HG02884 (cell line): ENCODE results near the gene THAP4.
"Not testable (repeated sequence)": the region's sequence is repeated elsewhere in the genome, so short reads cannot be mapped to it uniquely, and the experiment has no call there.

Experiments
- ATAC-seq: cut with Tn5 transposase; IDR thresholded peaks from one replicate; pipeline ENCODE4 v1.9.1; 2021; ENCODE audit warnings: mild to moderate bottlenecking, moderate library complexity; ENCODE audit not compliant: unreplicated experiment

Gene THAP4

DNA sequence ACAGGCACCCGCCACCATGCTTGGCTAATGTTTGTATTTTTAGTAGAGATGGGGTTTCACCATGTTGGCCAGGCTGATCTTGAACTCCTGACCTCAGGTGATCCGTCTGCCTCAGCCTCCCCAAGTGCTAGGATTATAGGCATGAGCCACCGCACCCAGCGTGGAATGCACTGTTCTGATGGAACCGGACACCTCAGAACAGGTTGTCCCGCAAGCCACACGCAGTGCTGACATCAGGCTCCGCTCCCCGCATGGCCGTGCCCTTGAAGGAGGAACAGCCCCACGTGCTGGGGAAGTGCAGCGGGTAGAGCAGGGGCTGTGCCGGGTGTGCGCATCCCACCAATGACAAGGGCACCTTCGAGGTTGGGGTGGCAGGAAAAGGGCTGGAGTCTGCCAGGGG, 69.7 kb downstream of the THAP4 start:
- ATAC-seq = not testable (repeated sequence)

DNA sequence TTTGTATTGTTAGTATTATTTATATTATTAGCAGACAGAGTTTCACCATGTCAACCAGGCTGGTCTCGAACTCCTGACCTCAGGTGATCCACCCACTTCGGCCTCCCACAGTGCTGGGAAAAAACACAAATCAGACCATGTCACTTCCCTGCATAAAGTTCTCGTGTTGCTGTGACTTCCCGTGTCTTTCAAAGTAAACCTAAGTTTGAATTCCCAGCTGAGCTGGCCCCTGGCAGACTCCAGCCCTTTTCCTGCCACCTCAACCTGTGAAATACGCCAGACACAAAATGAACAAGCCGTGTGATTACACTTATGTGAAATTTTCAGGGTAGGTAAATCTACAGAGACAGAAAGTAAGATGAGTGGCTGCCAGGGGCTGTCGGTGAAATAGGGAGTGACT, 70.5 kb downstream of the THAP4 start:
- no peak for ATAC-seq

DNA sequence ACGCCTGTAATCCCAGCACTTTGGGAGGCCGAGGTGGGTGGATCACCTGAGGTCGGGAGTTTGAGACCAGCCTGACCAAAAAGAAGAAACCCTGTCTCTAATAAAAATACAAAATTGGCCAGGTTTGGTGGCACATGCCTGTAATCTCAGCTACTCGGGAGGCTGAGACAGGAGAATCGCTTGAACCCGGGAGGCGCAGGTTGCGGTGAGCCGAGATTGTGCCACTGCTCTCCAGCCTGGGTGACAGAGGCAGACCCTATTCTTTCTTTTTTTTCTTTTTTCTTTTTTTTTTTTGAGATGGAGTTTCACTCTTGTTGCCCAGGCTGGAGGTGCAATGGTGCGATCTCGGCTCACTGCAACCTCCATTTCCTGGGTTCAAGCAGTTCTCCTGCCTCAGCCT, 70.9 kb downstream of the THAP4 start:
- not testable (repeated sequence) for ATAC-seq

DNA sequence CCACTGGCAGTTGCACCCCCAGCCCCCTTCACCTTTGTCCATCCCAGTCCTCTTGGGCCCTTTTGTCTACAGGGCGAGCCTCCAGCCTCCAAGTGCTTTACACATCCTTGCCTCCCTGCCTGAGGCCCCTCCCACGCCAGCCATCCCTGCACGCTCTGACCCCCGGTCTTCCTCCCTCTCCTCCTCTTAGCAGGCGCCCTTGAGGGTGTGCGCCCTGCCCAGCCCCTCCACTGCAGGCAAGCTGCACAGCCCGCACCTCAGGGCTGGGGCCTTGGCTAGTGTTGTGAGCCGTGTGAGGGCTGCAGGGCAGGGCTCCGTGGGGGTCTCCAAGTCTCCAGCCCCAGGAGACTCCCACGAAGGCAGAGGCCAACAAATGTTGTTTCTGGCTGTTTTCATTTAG, 71.5 kb downstream of the THAP4 start:
- ATAC-seq = no peak

DNA sequence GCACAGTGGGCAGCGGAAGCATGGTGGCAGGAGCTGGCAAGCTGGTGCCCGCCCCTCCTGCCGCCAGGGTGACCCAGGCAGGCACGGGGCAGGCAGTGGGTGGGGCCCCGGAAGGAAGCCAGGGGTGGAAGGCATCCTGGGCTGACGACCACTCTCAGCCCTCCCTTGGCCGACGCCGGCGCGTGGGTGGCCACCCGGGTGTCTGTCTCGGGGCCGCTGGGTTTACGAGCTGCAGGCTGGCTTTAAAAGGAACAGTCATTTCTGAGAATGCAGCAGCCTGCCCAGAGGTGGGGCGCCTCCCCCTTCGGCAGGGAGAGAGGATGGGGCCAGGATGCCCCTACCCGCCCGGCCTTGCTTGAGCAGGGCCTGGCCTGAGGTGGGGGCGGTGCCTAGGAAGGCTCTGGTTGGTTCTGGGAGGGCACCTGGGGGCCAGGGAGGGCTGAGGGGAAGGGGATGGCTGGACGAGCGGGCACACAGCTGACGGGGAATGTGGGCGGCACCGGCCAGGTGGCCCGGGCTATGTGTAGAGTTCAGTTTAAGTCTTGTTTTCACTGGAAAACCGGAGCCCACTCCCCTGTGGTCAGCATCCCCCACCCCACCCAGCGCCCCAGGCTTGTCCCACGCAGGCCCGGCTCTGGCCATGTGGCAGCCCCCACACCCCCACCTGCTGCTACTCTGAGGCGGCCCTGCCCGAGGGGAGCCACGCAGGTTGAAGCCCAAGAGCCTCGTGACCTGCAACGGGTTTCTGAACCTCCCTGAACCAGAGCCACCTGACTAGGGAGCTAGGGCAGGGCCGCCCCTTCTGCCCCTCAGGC, 72.2 kb downstream of the THAP4 start:
- ATAC-seq = no peak

DNA sequence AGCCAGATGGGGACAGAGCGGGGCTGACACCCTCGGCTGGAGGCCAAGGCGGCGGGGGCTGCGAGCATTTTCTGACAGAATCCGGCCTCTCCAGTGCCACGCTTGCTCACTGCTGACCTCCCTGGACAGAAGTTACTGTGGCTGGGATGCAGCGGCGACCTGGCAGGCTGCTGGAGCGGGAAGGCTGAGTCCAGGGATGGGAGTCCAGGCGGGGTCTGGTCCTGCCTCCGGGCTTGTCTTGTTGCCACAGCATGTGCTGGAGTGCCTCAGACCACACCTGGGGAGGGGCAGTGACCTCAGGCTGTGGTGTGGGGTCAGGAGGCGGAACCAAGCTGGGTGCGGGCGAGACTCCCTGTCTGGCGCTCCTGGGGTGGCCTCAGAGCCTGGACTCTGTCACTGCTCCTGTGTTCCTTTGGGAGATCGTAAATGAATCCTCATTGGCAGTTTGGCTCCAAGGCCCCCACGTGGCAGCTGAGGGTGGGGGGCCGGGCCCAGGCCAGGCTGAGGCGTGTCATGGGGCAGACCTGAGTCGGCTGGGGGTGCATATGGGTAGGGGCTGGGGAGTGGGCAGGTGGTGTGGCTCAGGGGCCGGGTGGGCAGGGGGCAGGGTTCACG, 72.9 kb downstream of the THAP4 start:
- ATAC-seq = no peak

DNA sequence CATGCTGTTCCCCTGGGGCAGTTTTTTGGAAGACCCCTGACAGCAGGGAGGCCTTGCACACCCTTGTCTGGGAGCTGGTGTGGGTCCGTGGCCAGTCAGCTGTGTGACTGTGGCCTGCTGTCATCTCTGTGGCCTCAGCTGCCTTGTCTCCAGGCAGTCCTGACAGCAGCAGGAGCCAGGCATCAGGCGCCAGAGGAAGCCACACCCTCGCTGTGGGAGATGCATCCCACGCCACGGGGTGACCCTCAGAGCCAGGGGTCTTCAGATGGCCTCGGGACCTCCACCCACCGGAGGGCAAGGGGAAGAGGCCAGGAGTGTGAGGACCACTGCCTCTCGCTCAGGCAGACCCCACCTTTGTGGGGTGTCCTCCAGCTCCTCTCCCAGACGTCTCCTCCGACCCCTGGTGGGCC, 73.4 kb downstream of the THAP4 start:
- no peak for ATAC-seq

DNA sequence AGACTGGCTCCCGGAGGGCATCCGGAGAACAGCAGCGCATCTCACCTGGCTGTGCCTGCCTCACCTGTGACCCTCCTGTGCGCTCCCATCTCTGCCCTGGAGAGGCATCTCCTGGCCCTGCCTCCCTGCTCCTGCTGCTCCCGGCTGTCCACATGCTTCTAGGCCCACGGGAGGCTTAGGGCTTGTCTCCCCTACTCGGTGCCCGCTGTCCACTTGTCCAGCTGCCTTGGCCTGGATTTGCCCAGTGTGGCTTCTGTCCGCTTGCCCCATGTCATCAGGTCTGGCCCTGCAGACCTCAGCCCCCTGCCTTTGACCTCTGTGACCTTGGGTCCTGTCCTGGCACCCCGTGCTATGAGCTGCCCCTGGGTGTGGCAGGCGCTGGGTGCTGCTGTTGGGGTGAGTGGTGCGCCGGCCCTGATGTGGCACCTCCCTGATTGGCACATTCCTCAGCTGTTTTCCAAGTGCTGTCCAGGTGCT, 73.9 kb downstream of the THAP4 start:
- no peak for ATAC-seq

DNA sequence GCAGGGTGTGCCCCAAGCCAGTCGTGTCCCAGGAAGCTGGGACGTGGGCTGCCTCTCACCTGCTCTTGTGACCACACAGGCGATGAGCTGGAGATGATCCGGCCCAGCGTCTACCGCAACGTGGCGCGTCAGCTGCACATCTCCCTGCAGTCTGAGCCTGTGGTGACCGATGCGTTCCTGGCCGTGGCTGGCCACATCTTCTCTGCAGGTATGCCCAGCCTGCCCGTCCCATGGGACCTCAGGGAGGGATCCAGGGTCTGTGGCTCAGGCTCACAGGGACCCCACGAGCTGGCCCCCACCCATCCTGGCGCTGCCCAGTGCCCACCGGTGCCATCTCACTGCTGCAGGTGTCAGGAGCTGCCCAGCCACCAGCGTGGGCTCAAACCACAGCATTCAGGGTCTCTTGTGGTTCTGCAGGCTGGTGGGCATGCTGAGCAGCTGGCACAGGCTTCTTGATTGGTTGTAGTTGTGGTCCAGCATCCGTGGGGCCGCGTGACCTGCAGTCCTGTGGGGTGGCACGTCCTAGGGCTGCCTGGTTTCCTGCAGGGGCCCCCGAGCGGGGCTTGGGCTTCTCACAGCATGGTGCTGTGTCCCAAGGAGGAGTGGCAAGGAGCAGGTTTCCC, 74.6 kb downstream of the THAP4 start:
- no peak for ATAC-seq

DNA sequence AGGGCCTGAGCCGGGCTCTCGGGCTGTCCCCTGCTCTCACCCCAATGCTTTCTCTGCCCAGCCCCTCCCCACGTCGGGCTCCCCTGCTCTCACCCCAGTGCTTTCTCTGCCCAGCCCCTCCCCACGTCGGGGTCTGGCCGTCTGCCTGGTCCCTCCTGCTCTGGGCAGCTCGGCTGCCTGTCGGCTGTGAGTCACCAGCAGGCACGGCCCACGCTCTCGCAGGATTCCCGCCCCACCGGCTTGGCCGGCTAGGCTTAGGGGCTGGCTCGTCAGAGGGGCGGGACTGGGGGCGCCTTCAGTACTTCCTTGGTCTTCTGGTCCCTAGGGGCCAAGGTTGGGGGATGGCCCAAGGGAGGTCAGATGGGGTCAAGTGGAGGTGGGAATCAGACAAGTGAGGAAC, 75.1 kb downstream of the THAP4 start:
- ATAC-seq = no peak

DNA sequence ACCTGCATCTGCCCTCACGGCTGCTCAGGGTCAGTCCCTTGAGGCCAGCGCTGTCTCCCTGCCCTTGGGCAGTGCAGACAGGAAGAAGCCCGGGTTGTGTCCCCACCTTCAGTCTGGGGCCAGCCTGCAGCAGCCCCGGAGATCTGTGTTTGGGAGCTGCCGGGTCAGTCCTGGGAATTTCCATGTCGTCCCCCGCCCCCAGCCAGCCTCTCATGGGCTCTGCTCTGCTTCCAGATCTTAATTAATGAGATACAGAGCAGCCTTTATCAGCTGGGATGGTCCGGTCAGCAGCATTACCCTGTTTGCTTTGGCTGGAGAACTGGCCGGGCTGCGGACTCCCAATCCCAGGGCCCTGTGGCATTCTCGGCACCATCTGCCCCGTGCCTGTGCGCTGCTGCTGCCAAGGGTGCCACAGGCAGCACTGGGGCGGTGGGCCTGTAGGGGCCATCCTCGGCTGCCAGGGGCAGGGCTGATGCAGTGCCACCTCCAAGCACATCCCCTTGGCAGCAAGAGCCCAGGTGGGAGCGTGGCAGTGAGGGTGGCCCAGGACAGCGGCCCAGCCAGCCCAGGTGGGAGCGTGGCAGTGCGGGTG, 76.0 kb downstream of the THAP4 start:
- no peak for ATAC-seq

DNA sequence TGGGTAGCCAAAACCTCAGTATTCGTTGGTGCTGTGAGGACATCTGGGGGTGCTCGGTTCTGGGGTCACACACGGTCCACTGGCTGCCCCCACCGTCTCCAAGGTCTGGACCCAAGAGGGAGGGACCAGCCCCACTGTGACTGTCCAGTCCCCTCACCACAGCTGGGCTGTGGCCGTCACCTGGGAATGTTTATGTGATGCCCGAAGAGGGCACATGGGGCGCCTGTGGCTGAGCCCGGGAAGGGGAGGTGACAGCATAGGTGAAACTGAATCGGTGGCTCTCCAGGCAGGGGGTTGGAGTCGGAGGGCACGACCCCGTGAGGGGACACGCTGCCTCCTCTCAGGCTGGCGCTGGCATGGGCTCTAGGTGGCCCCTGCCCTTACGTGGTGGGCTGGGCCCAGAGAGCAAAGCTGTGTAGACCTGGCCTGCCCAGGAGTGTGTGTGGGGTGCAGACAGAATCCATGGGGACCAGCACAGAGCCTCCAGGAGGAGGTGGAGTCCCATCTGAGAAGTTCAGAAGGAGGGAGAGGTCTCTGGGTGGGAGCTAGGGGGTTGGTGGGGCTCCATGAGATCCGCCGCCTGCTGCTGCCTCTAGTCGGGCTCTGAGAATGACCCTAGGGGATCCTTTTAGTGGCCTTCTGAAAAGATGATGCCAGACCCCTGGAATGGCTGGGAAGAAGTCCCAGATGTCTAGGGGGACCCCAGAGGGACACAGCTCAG, 76.6 kb downstream of the THAP4 start:
- ATAC-seq = no peak

DNA sequence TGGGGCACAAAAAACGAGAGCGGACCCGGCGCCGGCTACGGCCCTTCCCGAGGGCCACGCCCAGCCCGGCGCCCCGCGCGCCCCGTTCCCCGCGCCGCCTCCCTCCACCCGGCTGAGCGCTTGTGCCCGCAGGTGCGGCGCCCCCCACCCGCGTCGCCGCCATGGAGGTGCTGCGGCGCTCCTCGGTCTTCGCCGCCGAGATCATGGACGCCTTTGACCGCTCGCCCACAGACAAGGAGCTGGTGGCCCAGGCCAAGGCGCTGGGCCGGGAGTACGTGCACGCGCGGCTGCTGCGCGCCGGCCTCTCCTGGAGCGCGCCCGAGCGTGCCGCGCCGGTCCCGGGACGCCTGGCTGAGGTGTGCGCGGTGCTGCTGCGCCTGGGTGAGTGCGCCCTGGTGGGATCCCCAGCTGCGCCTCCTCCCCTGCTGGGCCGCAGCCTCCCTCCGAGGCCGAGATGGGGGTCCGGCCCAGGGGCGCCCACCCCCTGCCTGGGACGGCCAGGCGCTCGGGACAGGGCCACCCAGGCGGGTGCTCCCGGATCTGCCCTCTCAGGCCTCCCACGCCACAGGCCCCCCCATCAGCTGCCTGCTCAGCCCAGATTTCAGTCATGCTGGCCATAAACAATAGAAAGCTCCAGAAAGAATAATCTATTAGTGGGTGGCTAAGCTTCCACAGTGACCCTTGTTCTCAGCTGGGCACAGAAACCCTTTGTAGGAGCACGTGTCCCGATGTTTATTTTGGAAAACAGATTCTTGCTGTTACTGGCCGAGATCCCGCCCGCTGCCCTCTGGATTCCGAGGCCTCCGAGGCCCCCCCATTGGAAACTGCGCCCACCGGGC, 77.4 kb downstream of the THAP4 start:
- no peak for ATAC-seq

DNA sequence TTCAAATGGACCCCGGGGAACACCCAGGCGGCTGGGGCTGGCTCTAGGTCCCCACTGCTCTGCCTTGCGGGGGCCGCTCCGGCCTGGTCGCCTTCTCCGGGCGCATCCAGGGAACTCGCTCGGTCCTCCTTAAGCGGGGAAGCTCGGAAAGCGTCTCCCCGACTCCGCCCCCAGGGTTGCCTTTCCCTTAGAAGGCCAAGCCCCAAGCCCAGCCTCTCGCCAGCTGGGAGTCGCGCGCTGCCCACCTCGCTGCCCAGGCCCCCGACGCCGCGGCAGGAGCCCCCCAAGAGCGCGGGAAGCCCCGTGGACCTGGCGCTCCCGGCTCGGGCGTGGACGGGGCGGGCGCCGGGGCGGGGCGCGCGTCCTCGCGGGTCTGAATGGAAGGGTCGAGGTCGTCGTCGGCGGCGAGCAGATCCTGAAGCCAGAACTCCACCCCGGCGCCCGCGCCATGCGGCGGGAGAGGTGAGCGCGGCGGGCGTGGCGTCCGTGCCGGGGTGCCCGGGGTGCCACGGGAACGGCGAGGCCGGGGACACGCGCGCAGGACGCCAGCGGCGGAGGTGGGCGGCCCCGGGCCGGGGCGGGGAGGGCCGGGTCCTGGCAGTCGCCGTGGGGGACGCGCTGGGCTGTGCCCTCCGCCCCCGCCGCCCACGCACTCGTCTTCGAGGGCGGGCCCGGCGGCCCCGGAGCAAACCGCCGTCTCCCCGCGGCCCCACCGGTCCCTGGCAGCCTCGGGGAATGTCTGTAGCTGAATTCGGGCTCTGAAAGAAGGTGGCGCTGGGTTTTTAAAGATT, 78.2 kb downstream of the THAP4 start, which contains the start of gene BOK:
Gene BOK, plus strand, starts transcription at position 214 of the 791 bp plus-strand sequence. CDS start 739 bp downstream, outside the sequence.
- ATAC-seq = no peak

DNA sequence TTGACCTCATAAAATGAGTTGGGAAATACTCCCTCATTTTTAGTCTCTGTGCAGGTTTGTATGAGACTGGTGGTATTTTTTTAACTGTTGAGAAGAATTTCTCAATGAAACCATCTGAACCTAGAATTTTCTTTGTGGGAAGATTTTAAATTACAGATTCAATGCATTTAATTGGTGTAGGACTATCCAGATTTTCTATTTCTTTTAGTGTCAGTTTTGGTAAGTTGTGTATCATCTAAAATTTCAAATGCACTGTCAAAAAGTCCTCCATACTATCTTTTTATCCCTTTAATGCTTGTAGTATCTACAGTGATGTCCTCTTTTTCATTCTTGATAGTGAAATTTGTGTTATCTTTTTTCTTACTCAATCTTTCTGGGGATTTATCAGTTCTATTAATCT, 80.2 kb downstream of the THAP4 start:
- ATAC-seq = no peak

DNA sequence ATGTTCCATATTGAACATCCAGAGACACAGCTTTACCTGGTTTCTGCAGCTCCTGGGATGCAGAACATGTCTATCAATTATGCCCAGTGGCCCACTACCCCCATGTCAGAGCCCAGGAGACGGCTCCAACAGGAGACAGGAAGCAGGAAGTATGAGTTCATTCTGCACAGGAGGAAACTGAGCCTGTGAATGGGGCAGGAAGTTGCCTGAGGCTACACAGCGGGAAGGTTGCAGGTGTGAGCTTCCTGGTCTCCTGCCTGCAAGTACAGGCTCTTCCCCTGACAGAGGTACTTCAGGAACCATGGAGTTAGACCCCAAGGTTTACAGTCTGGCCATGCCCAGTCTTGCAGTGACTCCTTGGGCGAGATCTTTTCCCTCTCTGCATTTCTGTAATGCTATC, 81.2 kb downstream of the THAP4 start:
- no peak for ATAC-seq

DNA sequence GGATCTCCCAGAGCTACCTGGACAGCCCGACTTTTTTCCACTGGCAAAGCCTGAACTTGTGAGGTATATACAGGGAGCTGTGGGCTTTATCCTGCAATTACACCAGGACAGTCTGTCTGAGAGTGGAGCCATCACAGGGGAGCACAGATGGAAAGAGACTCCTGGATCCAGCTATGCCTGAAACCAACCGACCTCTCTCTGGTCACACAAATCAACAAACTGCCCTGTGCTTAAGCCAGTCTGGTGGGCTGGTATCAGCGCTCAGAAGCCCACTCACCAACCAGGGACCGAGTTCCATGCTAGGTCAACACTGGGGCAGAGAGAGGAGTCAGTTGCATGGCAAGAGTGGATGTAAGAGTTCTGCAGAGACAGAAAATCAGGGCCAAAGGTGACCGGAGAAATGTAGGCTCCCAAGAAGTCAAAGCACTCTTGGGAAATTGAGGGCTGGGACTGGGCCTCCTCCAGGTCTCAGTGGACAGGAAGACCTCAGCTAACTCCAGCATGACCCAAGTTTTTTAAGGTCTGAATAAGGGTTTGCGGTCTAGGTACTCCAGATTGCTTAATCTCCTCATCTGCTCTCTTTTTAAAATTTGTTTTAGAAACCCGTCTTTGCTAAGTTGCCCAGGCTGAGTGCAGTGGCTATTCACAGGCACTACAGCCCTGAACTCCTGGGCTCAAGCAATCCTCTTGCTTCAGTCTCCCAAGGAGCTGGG, 82.2 kb downstream of the THAP4 start:
- ATAC-seq = no peak

DNA sequence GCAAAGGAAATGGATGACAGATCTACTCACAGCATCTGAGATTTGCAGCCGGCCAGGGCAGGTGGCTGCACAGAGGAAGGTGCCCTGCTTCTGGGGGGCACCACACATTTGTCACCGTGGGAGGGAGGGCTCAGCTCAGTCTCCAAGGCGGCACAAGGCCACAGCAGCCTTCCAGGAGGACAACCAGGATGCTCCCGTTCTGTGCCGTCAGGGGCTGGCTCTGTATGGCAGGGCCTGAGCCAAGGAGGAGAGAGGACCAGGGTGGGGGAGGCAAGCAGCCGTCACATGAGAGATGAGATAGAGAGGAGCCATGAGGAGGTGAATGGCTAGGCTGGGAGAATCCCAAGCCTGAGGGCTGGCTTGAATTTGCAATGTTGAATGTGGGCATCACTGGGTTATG, 83.0 kb downstream of the THAP4 start:
- no peak for ATAC-seq

DNA sequence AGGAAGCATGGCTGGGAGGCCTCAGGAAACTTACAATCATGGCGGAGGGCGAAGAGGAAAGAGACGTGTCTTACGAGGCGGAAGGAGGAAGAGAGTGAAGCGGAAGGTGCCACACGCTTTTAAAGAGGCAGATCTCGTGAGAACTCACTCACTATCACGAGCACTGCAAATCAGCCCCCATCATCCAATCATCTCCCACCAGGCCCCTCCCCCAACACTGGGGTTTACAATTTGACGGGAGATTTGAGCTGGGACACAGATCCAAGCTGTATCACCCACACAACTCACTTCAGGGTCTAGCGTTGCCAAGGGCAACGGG, 83.5 kb downstream of the THAP4 start:
- no peak for ATAC-seq
